K562 (cell line): Measurements from ENCODE around the gene BACE1. TPM values are rescaled to one million over a fixed set of nuclear protein-coding genes. Genes with fewer than 3 reads are reported as not detected.

ENCODE experiments used
- ATAC-seq: fragments of 200-7000 bp; cut with Tn5 transposase; 3 replicates; pipeline ENCODE4 v1.9.1; 2020; ENCODE audit warnings: moderate library complexity
- BruUV-seq: library from RNA; stranded (reverse); fragments of 400-500 nt; replicated peaks from 2 replicates; lab custom pipeline; 2021; lab: Mats Ljungman, UMichigan
- CTCF ChIA-PET: fragments of 300-600 bp; formaldehyde crosslinking; extraction: SDS; loops from one replicate; lab custom pipeline; 2021; ENCODE audit warnings: low intra/inter-chr PET ratio; lab: Yijun Ruan, JAX
- POLR2A ChIA-PET: fragments of 300-600, 350-650 bp; sonication (Branson Sonifier 250); formaldehyde crosslinking; extraction: SDS; loops from one replicate; lab custom pipeline; 2021; ENCODE audit warnings: antibody characterized with exemption, inconsistent platforms; lab: Yijun Ruan, JAX
- DNase-seq, 4 experiments: peaks; one replicate each; pipeline versions ENCODE4 v3.0.0 to v3.0.0-alpha.2; 2011 to 2018; ENCODE audit warnings: low spot score in 3 of 4, mixed read lengths in 3 of 4; ENCODE audit errors: extremely low read depth in 1 of 4
- FAIRE-seq: peaks from 2 replicates; lab custom pipeline; 2011; peaks lifted over from hg19 to GRCh38; lab: Jason Lieb, UNC
- H2AFZ ChIP-seq: 2 replicates; pipeline ENCODE4 v1.6.0; 2011; ENCODE audit warnings: low read depth, low read length, control low read depth, inconsistent platforms
- H3K27ac ChIP-seq: fragments of 200-600 bp; 3 replicates; pipeline ENCODE4 v1.8.0; 2011; ENCODE audit warnings: low read depth, mild to moderate bottlenecking, control low read depth, inconsistent platforms, low read length, moderate library complexity, mixed read lengths; ENCODE audit errors: extremely low read depth
- H3K27me3 ChIP-seq, 2 experiments: fragments of 300-600 bp in 1 of 2; 2 replicates in 1 of 2; 3 replicates in 1 of 2; pipeline versions ENCODE4 v1.6.0 to v1.8.0; 2011; ENCODE audit warnings: inconsistent platforms in 2 of 2, low read length in 2 of 2, mild to moderate bottlenecking in 1 of 2, mixed read lengths in 1 of 2, moderate library complexity in 1 of 2; ENCODE audit not compliant: control insufficient read depth in 2 of 2, insufficient read depth in 2 of 2
- H3K36me3 ChIP-seq: fragments of 300-600 bp; 3 replicates; pipeline ENCODE4 v1.8.0; 2011; ENCODE audit warnings: mild to moderate bottlenecking, low read length, inconsistent platforms; ENCODE audit not compliant: control insufficient read depth, insufficient read depth
- H3K4me1 ChIP-seq, 2 experiments: fragments of 200-600 bp in 1 of 2; replicated peaks in 1 of 2; 2 replicates in 1 of 2; 3 replicates in 1 of 2; pipeline versions ENCODE4 v1.5.1 to v1.8.0; 2011; ENCODE audit warnings: inconsistent platforms in 2 of 2, low read length in 2 of 2, mild to moderate bottlenecking in 1 of 2, mixed read lengths in 1 of 2, moderate library complexity in 1 of 2; ENCODE audit not compliant: control insufficient read depth in 2 of 2, insufficient read depth in 2 of 2
- H3K4me2 ChIP-seq: 2 replicates; pipeline ENCODE4 v1.6.1; 2011; ENCODE audit warnings: low read length, control low read depth, inconsistent platforms, mixed read lengths; ENCODE audit not compliant: insufficient read depth
- H3K4me3 ChIP-seq: fragments of 200-600 bp; sonication (generic), shearing (Covaris generic); 2 replicates; pipeline ENCODE4 v1.5.1; 2016; ENCODE audit warnings: control low read depth, inconsistent platforms
- H3K79me2 ChIP-seq: fragments of 200-600 bp; 3 replicates; pipeline ENCODE4 v1.8.0; 2011; ENCODE audit warnings: low read length, inconsistent platforms; ENCODE audit not compliant: control insufficient read depth, insufficient read depth
- H3K9ac ChIP-seq, 2 experiments: 2 replicates each; pipeline versions ENCODE4 v1.6.0 to v1.6.1; 2011; ENCODE audit warnings: low read depth in 2 of 2, low read length in 2 of 2, control low read depth in 1 of 2, inconsistent platforms in 1 of 2, mild to moderate bottlenecking in 1 of 2, mixed read lengths in 1 of 2; ENCODE audit not compliant: insufficient read depth in 1 of 2
- H3K9me1 ChIP-seq: one replicate; pipeline ENCODE4 v1.6.0; 2011; ENCODE audit warnings: inconsistent platforms, mild to moderate bottlenecking, low read length, moderate library complexity; ENCODE audit not compliant: control insufficient read depth, insufficient read depth
- H3K9me3 ChIP-seq: replicated peaks from 2 replicates; pipeline ENCODE4 v1.5.1; 2011; ENCODE audit warnings: low read depth, low read length, inconsistent platforms; ENCODE audit not compliant: control insufficient read depth, insufficient read depth
- H4K20me1 ChIP-seq: replicated peaks from 2 replicates; pipeline ENCODE4 v1.6.1; 2011; ENCODE audit warnings: low read length, inconsistent platforms, mixed read lengths; ENCODE audit not compliant: control insufficient read depth, insufficient read depth
- EP400 ChIP-seq: fragments of 450-650 bp; IDR thresholded peaks from 2 replicates; pipeline ENCODE4 v1.6.1; 2017; ENCODE audit warnings: antibody characterized with exemption, mild to moderate bottlenecking, moderate library complexity
- HDGF ChIP-seq: fragments of 450-650 bp; IDR thresholded peaks from 2 replicates; pipeline ENCODE4 v1.6.1; 2016
- HOXB6 ChIP-seq: fragments of 250-450 bp; sonication (Bioruptor Pico); IDR thresholded peaks from 2 replicates; pipeline ENCODE4 v1.5.1; 2022; ENCODE audit warnings: mild to moderate bottlenecking, borderline replicate concordance
- KDM5B ChIP-seq: fragments of 200-600 bp; sonication (generic); IDR thresholded peaks from 2 replicates; pipeline ENCODE4 v1.6.1; 2012; ENCODE audit warnings: low read depth, mild to moderate bottlenecking, moderate library complexity, low read length, control low read depth, inconsistent platforms; ENCODE audit not compliant: insufficient replicate concordance
- PRMT5 ChIP-seq: sonication (generic); formaldehyde crosslinking; IDR thresholded peaks from 2 replicates; pipeline ENCODE4 v1.5.0; 2020; ENCODE audit warnings: missing genetic modification reagents
- RBM34 ChIP-seq: fragments of 200-400 bp; formaldehyde crosslinking; IDR thresholded peaks from 2 replicates; pipeline ENCODE4 v1.6.1; 2018; ENCODE audit warnings: low read length, borderline replicate concordance; ENCODE audit not compliant: insufficient read depth
- SETDB1 ChIP-seq: IDR thresholded peaks from one replicate; pipeline ENCODE4 v1.6.1; 2012; ENCODE audit warnings: low read length, control low read depth, inconsistent platforms
- SMAD2 ChIP-seq: fragments of 150-350 bp; IDR thresholded peaks from 2 replicates; pipeline ENCODE4 v1.6.1; 2014; ENCODE audit warnings: low read depth, mild to moderate bottlenecking, low read length
- SREBF2 ChIP-seq: sonication (generic); formaldehyde crosslinking; IDR thresholded peaks from 2 replicates; pipeline ENCODE4 v1.4.0; 2020; ENCODE audit warnings: mild to moderate bottlenecking, missing genetic modification reagents
- STAT5B ChIP-seq: fragments of 250-450 bp; sonication (Bioruptor Pico); IDR thresholded peaks from 2 replicates; pipeline ENCODE4 v1.8.0; 2021; ENCODE audit warnings: mild to moderate bottlenecking, inconsistent platforms
- TCF7 ChIP-seq: sonication (generic); IDR thresholded peaks from 2 replicates; pipeline ENCODE4 v1.6.1; 2016; ENCODE audit warnings: antibody characterized with exemption, borderline replicate concordance
- TCFL5 ChIP-seq: fragments of 250-450 bp; sonication (Bioruptor Pico); conservative IDR thresholded peaks from 2 replicates; pipeline ENCODE4 v1.6.1; 2021; ENCODE audit warnings: mild to moderate bottlenecking, moderate library complexity, matching md5 sums
- ZC3H8 ChIP-seq: fragments of 450-650 bp; IDR thresholded peaks from 2 replicates; pipeline ENCODE4 v1.6.1; 2017
- ZNF12 ChIP-seq: sonication (generic); formaldehyde crosslinking; IDR thresholded peaks from 2 replicates; pipeline ENCODE4 v1.4.0; 2020; ENCODE audit warnings: mild to moderate bottlenecking, missing genetic modification reagents
- ZNF133 ChIP-seq: fragments of 250-450 bp; sonication (Bioruptor Pico); IDR thresholded peaks from 2 replicates; pipeline ENCODE4 v1.4.0; 2020; ENCODE audit warnings: mild to moderate bottlenecking
- ZNF707 ChIP-seq: fragments of 250-450 bp; sonication (Bioruptor Pico); conservative IDR thresholded peaks from 2 replicates; pipeline ENCODE4 v1.8.0; 2022; ENCODE audit warnings: inconsistent platforms, mild to moderate bottlenecking, moderate library complexity
- WGBS: fragments of 100-300 bp; shearing (Covaris generic); methylation state at CpG from one replicate; pipeline ENCODE4 v1.1.6; 2016; ENCODE audit warnings: low coverage, mixed read lengths; ENCODE audit not compliant: insufficient coverage; ENCODE audit errors: missing lambda C conversion rate; 5-methylcytosine and 5-hydroxymethylcytosine counted together
- in situ Hi-C: fragments of 300-500 bp; cut with MboI; formaldehyde crosslinking; loops from 4 replicates; pipeline ENCODE4 v1.15.0; 2018; ENCODE audit warnings: inconsistent platforms, mixed read lengths
- intact Hi-C: fragments of 100-400 bp; cut with micrococcal nuclease; formaldehyde crosslinking; loops from 2 replicates; pipeline ENCODE4 v1.14.2; 2022
- polyA plus RNA-seq, 8 experiments: library from polyadenylated mRNA; depleted of rRNA in 4 of 8; stranded (reverse) in 5 of 8; unstranded in 3 of 8; fragments of >200 nt; fragmentation: Nextera tagmentation in 2 of 8; fragmentation: Illumina TruSeq in 1 of 8; extraction: Ambion mirVana in 2 of 8; extraction: Trizol in 1 of 8; gene quantifications; 2 replicates each; pipeline versions ENCODE4 v1.2.1 to v1.2.3, GENCODE V29; 2011 to 2014; ENCODE audit warnings: inconsistent platforms in 1 of 8, missing spikeins in 1 of 8
- total RNA-seq, 7 experiments: library from RNA; depleted of rRNA in 6 of 7; stranded (reverse); fragments of >200 nt in 6 of 7; fragmentation: Illumina TruSeq in 2 of 7; extraction: Trizol in 2 of 7; gene quantifications; 2 replicates each; pipeline versions ENCODE4 v1.2.1 to v1.2.3, GENCODE V29; 2011 to 2021; ENCODE audit warnings: low replicate concordance in 1 of 7
- TF ChIP-seq, protein P1 (sequence below): fragments of 450-650 bp; conservative IDR thresholded peaks from 2 replicates; pipeline ENCODE4 v1.6.1; 2016; ENCODE audit warnings: missing genetic modification characterization, low read depth, mild to moderate bottlenecking, control low read depth, missing compliant biosample characterization

BACE1 gene
- total and polyA plus RNA-seq, 9 of the 15 experiments (the other 6 are each of a cell fraction or from before 2014, with no cell fraction given), result 0.01 to 0.25 (median 0.16) TPM; not detected in 5

DNA sequence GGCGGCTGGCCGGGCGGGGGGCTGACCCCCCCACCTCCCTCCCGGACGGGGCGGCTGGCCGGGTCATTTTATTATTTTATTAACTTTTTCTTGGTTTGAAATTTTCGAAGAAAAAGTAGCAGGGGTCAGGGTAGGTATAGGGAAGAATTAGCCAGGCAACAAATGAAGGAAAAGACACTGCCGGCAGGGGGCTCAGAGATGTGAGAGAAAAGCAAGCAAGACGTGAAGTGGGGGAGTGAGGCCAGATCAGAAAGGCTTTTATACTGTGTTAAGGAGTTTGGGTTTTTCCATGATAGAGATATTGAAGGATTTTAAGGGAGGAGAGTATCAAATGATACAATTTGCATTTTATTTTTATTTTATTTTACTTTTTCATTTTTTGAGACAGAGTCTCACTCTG, 64.5 kb downstream of the BACE1 start:
- intact Hi-C loops (no loop called here), in situ Hi-C loops (no loop called here)
- Histone ChIP-seq H3K27me3 (no peaks in the 10 kb centered on the region), H4K20me1 (no peaks in the 10 kb centered on the region), H3K4me2 (no peak overlapping the region), H3K4me1 (peaks cover 0 to 5% of the 10 kb centered on the region in 2 experiments; a peak in 2 of 5 replicates), H3K9me1 (no peaks in the 10 kb centered on the region), H3K4me3 (no peak overlapping the region), H3K9ac (no peak overlapping the region), H3K79me2 (no peaks in the 10 kb centered on the region), H3K27ac (no peak overlapping the region), H3K36me3 (peaks cover 37% of the 10 kb centered on the region), H3K9me3 (no peaks in the 10 kb centered on the region), H2AFZ (no peak overlapping the region)
- TF ChIP-seq TCF7 (no peak), PRMT5 (CRISPR knock-in tag) (no peak), EP400 (no peak), STAT5B (no peak), ZNF707 (CRISPR knock-in tag) (no peak), ZC3H8 (no peak), HDGF (no peak), TCFL5 (CRISPR knock-in tag) (no peak), ZNF133 (CRISPR knock-in tag) (no peak), ZNF12 (CRISPR knock-in tag) (no peak), SETDB1 (no peak), SMAD2 (no peak), SREBF2 (CRISPR knock-in tag) (no peak), RBM34 (no peak), KDM5B (no peak), HOXB6 (CRISPR knock-in tag) (no peak)
- TF ChIP-seq, protein P1, sequence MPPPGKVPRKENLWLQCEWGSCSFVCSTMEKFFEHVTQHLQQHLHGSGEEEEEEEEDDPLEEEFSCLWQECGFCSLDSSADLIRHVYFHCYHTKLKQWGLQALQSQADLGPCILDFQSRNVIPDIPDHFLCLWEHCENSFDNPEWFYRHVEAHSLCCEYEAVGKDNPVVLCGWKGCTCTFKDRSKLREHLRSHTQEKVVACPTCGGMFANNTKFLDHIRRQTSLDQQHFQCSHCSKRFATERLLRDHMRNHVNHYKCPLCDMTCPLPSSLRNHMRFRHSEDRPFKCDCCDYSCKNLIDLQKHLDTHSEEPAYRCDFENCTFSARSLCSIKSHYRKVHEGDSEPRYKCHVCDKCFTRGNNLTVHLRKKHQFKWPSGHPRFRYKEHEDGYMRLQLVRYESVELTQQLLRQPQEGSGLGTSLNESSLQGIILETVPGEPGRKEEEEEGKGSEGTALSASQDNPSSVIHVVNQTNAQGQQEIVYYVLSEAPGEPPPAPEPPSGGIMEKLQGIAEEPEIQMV (tag), result no peak
- ChIA-PET CTCF (no interaction called here), POLR2A (interaction anchor here (0.7 kb wide), 1 partner anchor 107 kb away, joined by 3 read pairs; no protein-coding TSS in a partner anchor)
- DNase-seq (no peak), FAIRE-seq (no peak), ATAC-seq (no peak)
- WGBS, result 96% methylated on average over 2 of the region's 10 CpGs
- no TSS peak for BruUV-seq
